GM19025 (cell line): ENCODE data around the gene COMMD4.
"Not testable (repeated sequence)": the region's sequence is repeated elsewhere in the genome, so short reads cannot be mapped to it uniquely, and the experiment has no call there.

Experiments used
- ATAC-seq: cut with Tn5 transposase; IDR thresholded peaks from one replicate; pipeline ENCODE4 v1.9.1; 2021; ENCODE audit warnings: mild to moderate bottlenecking, low read depth, moderate library complexity; ENCODE audit not compliant: unreplicated experiment

COMMD4 gene

DNA sequence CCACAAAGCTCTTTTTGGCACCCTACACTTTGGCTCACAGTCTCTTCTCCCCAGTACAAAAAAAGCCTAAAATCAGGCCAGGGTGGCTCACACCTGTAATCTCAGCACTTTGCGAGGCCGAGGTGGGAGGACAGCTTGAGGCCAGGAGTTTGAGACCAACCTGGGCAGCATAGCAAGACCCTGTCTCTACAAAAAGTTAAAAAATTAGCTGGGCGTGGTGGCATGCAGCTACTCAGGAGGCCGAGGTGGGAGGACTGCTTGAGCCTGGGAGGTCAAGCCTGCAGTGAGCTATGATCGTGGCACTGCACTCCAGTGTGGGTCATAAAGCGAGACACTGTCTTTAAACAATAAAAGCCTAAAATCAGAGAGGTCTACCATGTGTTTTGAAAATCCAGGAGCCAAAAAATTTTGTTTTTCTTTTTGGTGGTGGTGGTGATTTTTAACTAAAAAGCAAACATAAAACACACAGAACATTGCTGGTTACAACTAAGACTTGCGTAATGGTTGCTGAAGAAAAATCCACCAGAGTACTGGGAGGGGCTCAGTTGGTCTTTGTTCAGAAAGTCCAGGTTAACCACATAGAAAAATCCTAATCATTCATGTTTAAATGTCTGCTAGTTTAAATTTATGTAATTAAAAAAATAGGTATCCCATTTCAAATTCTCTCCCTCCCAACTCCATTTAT is 34.2 kb downstream of the COMMD4 start:
- ATAC-seq = no peak

DNA sequence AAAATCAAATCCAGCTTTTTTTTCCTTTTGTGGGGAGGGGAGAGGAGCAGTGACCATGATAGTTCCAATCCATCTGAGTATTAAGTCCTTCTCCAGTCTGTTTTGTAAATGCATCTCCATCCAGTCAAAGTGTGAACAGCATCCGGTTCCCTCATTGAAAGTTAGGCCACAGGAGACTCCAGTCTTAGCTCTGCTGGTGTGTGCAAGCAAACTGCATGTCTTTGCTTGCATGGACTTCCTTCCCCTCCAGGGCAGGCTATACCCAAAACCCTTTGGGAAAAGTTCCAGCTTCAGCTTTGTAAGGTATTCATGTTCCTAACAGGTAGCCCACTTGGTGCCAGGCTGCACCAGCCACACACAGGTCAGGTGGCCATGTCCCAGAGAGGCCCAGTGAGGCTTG is 35.6 kb downstream of the COMMD4 start:
- no peak for ATAC-seq

DNA sequence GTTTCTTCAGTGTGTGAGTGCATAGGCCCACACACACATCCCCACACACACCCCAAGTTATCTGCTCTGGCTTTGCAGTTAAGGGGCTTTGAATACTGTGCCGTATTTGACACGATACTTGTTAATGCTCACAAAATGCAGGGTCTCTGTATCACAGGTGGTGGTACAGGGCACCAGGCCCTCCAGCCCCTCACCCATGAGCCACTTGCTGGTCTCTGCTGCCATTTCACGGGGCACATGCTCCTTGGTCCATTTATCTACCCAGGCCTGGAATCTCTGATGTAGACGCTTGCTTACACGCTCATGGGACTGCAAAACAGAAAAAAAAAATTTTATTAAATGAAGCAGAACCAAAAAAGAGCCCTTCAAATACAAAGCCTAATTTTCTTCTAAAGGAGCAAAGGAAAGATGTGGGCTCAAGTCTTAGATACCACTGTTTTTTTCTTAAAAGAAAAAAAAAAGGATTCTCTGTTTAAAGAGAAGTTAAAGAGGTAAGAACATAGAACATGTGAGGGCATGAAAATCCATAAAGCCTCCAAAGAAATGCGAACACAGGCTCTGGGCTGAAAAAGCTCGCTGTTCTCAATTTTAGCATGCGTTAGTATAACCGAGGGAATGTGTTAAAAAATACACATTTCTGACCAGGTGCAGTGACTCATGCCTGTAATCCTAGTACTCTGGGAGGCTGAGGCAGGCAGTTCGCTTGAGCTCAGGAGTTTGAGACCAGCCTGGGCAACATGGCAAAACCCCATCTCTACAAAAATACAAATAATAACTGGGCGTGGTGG is 36.2 kb downstream of the COMMD4 start:
- ATAC-seq = no peak

DNA sequence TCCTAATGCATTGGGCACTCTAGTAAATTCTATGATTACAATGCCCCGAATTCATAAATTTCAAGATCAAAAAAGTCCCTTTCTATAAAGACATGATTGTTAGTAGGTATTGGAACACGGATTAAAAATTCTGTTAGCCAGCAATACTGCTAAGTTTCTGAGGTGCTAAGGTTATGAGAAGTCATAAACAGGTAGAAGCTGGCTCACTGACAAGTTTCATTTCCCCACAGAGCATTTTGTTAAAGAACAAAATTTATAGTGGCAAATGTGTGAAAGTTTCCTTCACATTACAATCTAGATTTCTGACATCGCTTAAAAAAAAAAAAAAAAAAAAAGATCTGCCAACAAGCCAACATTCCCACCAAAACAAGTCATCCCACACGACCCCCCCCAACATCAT is 44.9 kb downstream of the COMMD4 start:
- ATAC-seq = no peak

DNA sequence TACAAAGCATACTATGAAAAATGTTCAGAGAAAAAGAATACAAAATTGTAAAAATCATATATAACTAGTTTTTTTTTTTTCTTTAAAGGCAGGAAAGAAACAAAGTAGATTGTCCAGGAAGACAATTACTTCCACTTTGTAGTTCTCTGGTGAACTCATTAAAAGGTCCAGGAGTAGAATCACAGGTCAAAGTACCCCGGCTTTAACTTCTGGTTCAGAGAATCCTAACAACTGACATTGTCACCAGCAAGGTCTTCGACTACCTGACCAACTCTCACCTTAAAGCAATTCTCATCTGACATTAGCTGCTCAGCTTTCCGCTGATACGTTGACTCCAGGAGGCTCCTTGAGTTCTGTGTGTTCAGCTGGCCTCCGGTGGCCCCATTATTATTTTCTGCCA is 48.1 kb downstream of the COMMD4 start:
- ATAC-seq = not testable (repeated sequence)
